ENCODE measurements around the gene HERC4.

GRCh38 chr10:67936416-67936815 is 138.7 kb downstream of the HERC4 start:
- TF ChIP-seq POLR2A (IDR thresholded peaks at IDR 0.05; ENCODE audit: low read depth, low read length) = no peak
- no peak for TF ChIP-seq POLR2AphosphoS5 (IDR thresholded peaks at IDR 0.05; ENCODE audit: low read depth, low read length)

Measured in GM12892 (cell line).